DMS153 treated with DMSO at 0.1 percent for 48 hours (cell line): ENCODE measurements around the gene SEMA3A.

Source experiments
- DNase-seq: peaks from one replicate; lab custom pipeline; 2025; ENCODE audit not compliant: unreplicated experiment; lab: John Stamatoyannopoulos, UW

SEMA3A gene

GRCh38 chr7:84022684-84023308, 171.8 kb downstream of the SEMA3A start:
- no peak for DNase-seq

GRCh38 chr7:84022009-84022408, 172.6 kb downstream of the SEMA3A start:
- no peak for DNase-seq

GRCh38 chr7:84021292-84021908, 173.2 kb downstream of the SEMA3A start:
- no peak for DNase-seq

- DNase-seq = no peak
Measured at GRCh38 chr7:84017651-84018050, 176.9 kb downstream of the SEMA3A start.

GRCh38 chr7:84013616-84014240, 180.9 kb downstream of the SEMA3A start:
- no peak for DNase-seq

- no peak for DNase-seq
Measured at GRCh38 chr7:84009782-84010181, 184.8 kb downstream of the SEMA3A start.

GRCh38 chr7:84009051-84009450, 185.5 kb downstream of the SEMA3A start:
- DNase-seq = no peak

- DNase-seq = no peak
Measured at GRCh38 chr7:84003191-84003590, 191.4 kb downstream of the SEMA3A start.

- DNase-seq = no peak
Measured at GRCh38 chr7:84002348-84002747, 192.2 kb downstream of the SEMA3A start.

- DNase-seq = no peak
Measured at GRCh38 chr7:83996879-83997278, 197.7 kb downstream of the SEMA3A start.

GRCh38 chr7:83987764-83988163, 206.8 kb downstream of the SEMA3A start:
- DNase-seq = no peak

- no peak for DNase-seq
Measured at GRCh38 chr7:83985821-83986220, 208.8 kb downstream of the SEMA3A start.

- DNase-seq = no peak
Measured at GRCh38 chr7:83984591-83984990, 210.0 kb downstream of the SEMA3A start.

GRCh38 chr7:83984076-83984475, 210.5 kb downstream of the SEMA3A start:
- no peak for DNase-seq

GRCh38 chr7:83983606-83984005, 211.0 kb downstream of the SEMA3A start:
- DNase-seq = no peak

- DNase-seq = peak; percentile 8
Measured at GRCh38 chr7:83976302-83976701, 218.3 kb downstream of the SEMA3A start.

GRCh38 chr7:83970081-83970480, 224.5 kb downstream of the SEMA3A start:
- DNase-seq = no peak

- no peak for DNase-seq
Measured at GRCh38 chr7:83964318-83964717, 230.3 kb downstream of the SEMA3A start.

GRCh38 chr7:83957333-83957732, 237.3 kb downstream of the SEMA3A start:
- DNase-seq = no peak

- DNase-seq = no peak
Measured at GRCh38 chr7:83956104-83956503, 238.5 kb downstream of the SEMA3A start.

GRCh38 chr7:83952236-83952635, 242.4 kb downstream of the SEMA3A start:
- DNase-seq = no peak

GRCh38 chr7:83947260-83947659, 247.3 kb downstream of the SEMA3A start:
- DNase-seq = no peak

GRCh38 chr7:83946801-83947200, 247.8 kb downstream of the SEMA3A start:
- DNase-seq = no peak
